IPS-20b (cell line): ENCODE data around the gene ADARB2.

ENCODE experiments used
- H3K27ac ChIP-seq: one replicate; pipeline ENCODE4 v1.5.1; 2013; ENCODE audit warnings: low read length
- H3K27me3 ChIP-seq: 2 replicates; pipeline ENCODE4 v1.6.1; 2013; ENCODE audit warnings: mild to moderate bottlenecking, low read length, inconsistent platforms; ENCODE audit not compliant: insufficient read depth
- H3K36me3 ChIP-seq: 2 replicates; pipeline ENCODE4 v1.6.1; 2013; ENCODE audit warnings: low read depth, mild to moderate bottlenecking, inconsistent platforms, low read length, moderate library complexity; ENCODE audit not compliant: insufficient read depth
- H3K4me1 ChIP-seq: 2 replicates; pipeline ENCODE4 v1.6.1; 2013; ENCODE audit warnings: mild to moderate bottlenecking, control low read depth, inconsistent platforms, low read length, moderate library complexity; ENCODE audit not compliant: insufficient read depth
- H3K4me3 ChIP-seq: 2 replicates; pipeline ENCODE4 v1.5.1; 2013; ENCODE audit warnings: mild to moderate bottlenecking, low read length, inconsistent platforms
- H3K9ac ChIP-seq: 2 replicates; pipeline ENCODE4 v1.6.1; 2013; ENCODE audit warnings: low read depth, mild to moderate bottlenecking, inconsistent platforms, low read length, moderate library complexity
- H3K9me3 ChIP-seq: 2 replicates; pipeline ENCODE4 v1.6.1; 2013; ENCODE audit warnings: mild to moderate bottlenecking, low read depth, low read length, inconsistent platforms; ENCODE audit not compliant: insufficient read depth

Gene ADARB2

GRCh38 chr10:1570416-1571051 lies 166.8 kb downstream of the ADARB2 start:
- Histone ChIP-seq H3K27ac (no peak overlapping the region), H3K27me3 (no peaks in the 10 kb centered on the region), H3K4me3 (no peak overlapping the region), H3K4me1 (no peaks in the 10 kb centered on the region), H3K9me3 (no peaks in the 10 kb centered on the region), H3K36me3 (no peaks in the 10 kb centered on the region), H3K9ac (no peak overlapping the region)

- Histone ChIP-seq H3K27me3 (no peaks in the 10 kb centered on the region), H3K4me1 (no peaks in the 10 kb centered on the region), H3K9ac (no peak overlapping the region), H3K27ac (no peak overlapping the region), H3K4me3 (no peak overlapping the region), H3K9me3 (no peaks in the 10 kb centered on the region), H3K36me3 (no peaks in the 10 kb centered on the region)
Observed at GRCh38 chr10:1569208-1569607, 168.1 kb downstream of the ADARB2 start.

- H3K9me3 ChIP-seq, result no peaks in the 10 kb centered on the region
- H3K27me3 ChIP-seq, result no peaks in the 10 kb centered on the region
- no peak overlapping the region for H3K27ac ChIP-seq
- H3K36me3 ChIP-seq, result no peaks in the 10 kb centered on the region
- no peak overlapping the region for H3K9ac ChIP-seq
- H3K4me1 ChIP-seq, result no peaks in the 10 kb centered on the region
- H3K4me3 ChIP-seq, result no peak overlapping the region
Observed at GRCh38 chr10:1567742-1568495, 169.4 kb downstream of the ADARB2 start.

GRCh38 chr10:1567152-1567551 lies 170.2 kb downstream of the ADARB2 start:
- Histone ChIP-seq H3K36me3 (no peaks in the 10 kb centered on the region), H3K27me3 (no peaks in the 10 kb centered on the region), H3K27ac (no peak overlapping the region), H3K4me1 (no peaks in the 10 kb centered on the region), H3K9ac (no peak overlapping the region), H3K9me3 (no peaks in the 10 kb centered on the region), H3K4me3 (no peak overlapping the region)

- H3K9ac ChIP-seq, result no peak overlapping the region
- H3K36me3 ChIP-seq, result no peaks in the 10 kb centered on the region
- H3K4me1 ChIP-seq, result no peaks in the 10 kb centered on the region
- H3K27me3 ChIP-seq, result no peaks in the 10 kb centered on the region
- H3K4me3 ChIP-seq, result no peak overlapping the region
- no peaks in the 10 kb centered on the region for H3K9me3 ChIP-seq
- no peak overlapping the region for H3K27ac ChIP-seq
Observed at GRCh38 chr10:1564791-1565190, 172.5 kb downstream of the ADARB2 start.

GRCh38 chr10:1563028-1563427 lies 174.3 kb downstream of the ADARB2 start:
- H3K9me3 ChIP-seq, result no peaks in the 10 kb centered on the region
- H3K9ac ChIP-seq, result no peak overlapping the region
- H3K27me3 ChIP-seq, result no peaks in the 10 kb centered on the region
- no peak overlapping the region for H3K27ac ChIP-seq
- H3K4me3 ChIP-seq, result no peak overlapping the region
- no peaks in the 10 kb centered on the region for H3K36me3 ChIP-seq
- H3K4me1 ChIP-seq, result no peaks in the 10 kb centered on the region

GRCh38 chr10:1561731-1562337 lies 175.5 kb downstream of the ADARB2 start:
- no peaks in the 10 kb centered on the region for H3K9me3 ChIP-seq
- no peak overlapping the region for H3K9ac ChIP-seq
- H3K27me3 ChIP-seq, result no peaks in the 10 kb centered on the region
- H3K4me3 ChIP-seq, result no peak overlapping the region
- no peaks in the 10 kb centered on the region for H3K36me3 ChIP-seq
- no peak overlapping the region for H3K27ac ChIP-seq
- H3K4me1 ChIP-seq, result no peaks in the 10 kb centered on the region

- H3K4me1 ChIP-seq, result no peaks in the 10 kb centered on the region
- no peak overlapping the region for H3K9ac ChIP-seq
- no peak overlapping the region for H3K4me3 ChIP-seq
- no peak overlapping the region for H3K27ac ChIP-seq
- H3K36me3 ChIP-seq, result no peaks in the 10 kb centered on the region
- no peaks in the 10 kb centered on the region for H3K27me3 ChIP-seq
- no peaks in the 10 kb centered on the region for H3K9me3 ChIP-seq
Observed at GRCh38 chr10:1560535-1561192, 176.7 kb downstream of the ADARB2 start.

- Histone ChIP-seq H3K27ac (no peak overlapping the region), H3K36me3 (no peaks in the 10 kb centered on the region), H3K4me1 (no peaks in the 10 kb centered on the region), H3K9ac (no peak overlapping the region), H3K27me3 (no peaks in the 10 kb centered on the region), H3K4me3 (no peak overlapping the region), H3K9me3 (no peaks in the 10 kb centered on the region)
Observed at GRCh38 chr10:1559761-1560160, 177.6 kb downstream of the ADARB2 start.

- Histone ChIP-seq H3K4me1 (no peaks in the 10 kb centered on the region), H3K27ac (no peak overlapping the region), H3K4me3 (no peak overlapping the region), H3K9me3 (no peaks in the 10 kb centered on the region), H3K36me3 (no peaks in the 10 kb centered on the region), H3K9ac (no peak overlapping the region), H3K27me3 (no peaks in the 10 kb centered on the region)
Observed at GRCh38 chr10:1559311-1559710, 178.0 kb downstream of the ADARB2 start.

- H3K4me1 ChIP-seq, result no peaks in the 10 kb centered on the region
- H3K9ac ChIP-seq, result no peak overlapping the region
- H3K27ac ChIP-seq, result no peak overlapping the region
- no peaks in the 10 kb centered on the region for H3K27me3 ChIP-seq
- no peaks in the 10 kb centered on the region for H3K9me3 ChIP-seq
- H3K36me3 ChIP-seq, result no peaks in the 10 kb centered on the region
- no peak overlapping the region for H3K4me3 ChIP-seq
Observed at GRCh38 chr10:1558906-1559305, 178.4 kb downstream of the ADARB2 start.
